Smooth muscle cell (in vitro differentiated cells): ENCODE results near the gene HES4. TPM values are rescaled to one million over a fixed set of nuclear protein-coding genes. Genes with fewer than 3 reads are reported as not detected.

ENCODE experiments used
- DNase-seq: peaks from one replicate; lab custom pipeline; 2025; ENCODE audit not compliant: unreplicated experiment; lab: John Stamatoyannopoulos, UW
- H2AFZ ChIP-seq: fragments of 200-600 bp; sonication (generic); 2 replicates; pipeline ENCODE4 v1.6.0; 2016; ENCODE audit warnings: antibody characterized with exemption, low read depth, mild to moderate bottlenecking
- H3F3A ChIP-seq: fragments of 200-600 bp; sonication (generic); 2 replicates; pipeline ENCODE4 v1.6.0; 2017; ENCODE audit warnings: antibody characterized with exemption, low read depth
- H3K27ac ChIP-seq: fragments of 200-600 bp; sonication (generic); 2 replicates; pipeline ENCODE4 v1.5.1; 2016; ENCODE audit warnings: low read depth, mild to moderate bottlenecking
- H3K27me3 ChIP-seq: fragments of 200-600 bp; sonication (generic); 2 replicates; pipeline ENCODE4 v1.6.1; 2016; ENCODE audit warnings: low read depth, mild to moderate bottlenecking
- H3K36me3 ChIP-seq: fragments of 200-600 bp; sonication (generic); 2 replicates; pipeline ENCODE4 v1.5.1; 2016; ENCODE audit warnings: low read depth
- H3K4me1 ChIP-seq: fragments of 200-600 bp; sonication (generic); 2 replicates; pipeline ENCODE4 v1.5.1; 2016; ENCODE audit warnings: low read depth
- H3K4me2 ChIP-seq: fragments of 200-600 bp; sonication (generic); 2 replicates; pipeline ENCODE4 v1.6.0; 2016; ENCODE audit warnings: mild to moderate bottlenecking
- H3K4me3 ChIP-seq: fragments of 200-600 bp; sonication (generic); 2 replicates; pipeline ENCODE4 v1.5.1; 2016; ENCODE audit warnings: mild to moderate bottlenecking
- H3K79me2 ChIP-seq: fragments of 200-600 bp; sonication (generic); 2 replicates; pipeline ENCODE4 v1.6.0; 2016; ENCODE audit warnings: low read depth, mild to moderate bottlenecking
- H3K9ac ChIP-seq: fragments of 200-600 bp; sonication (generic); 2 replicates; pipeline ENCODE4 v1.6.0; 2016; ENCODE audit warnings: low read depth
- H3K9me3 ChIP-seq: fragments of 200-600 bp; sonication (generic); replicated peaks from 2 replicates; pipeline ENCODE4 v1.5.1; 2016; ENCODE audit warnings: low read depth
- H4K20me1 ChIP-seq: fragments of 200-600 bp; sonication (generic); 2 replicates; pipeline ENCODE4 v1.6.0; 2016; ENCODE audit warnings: low read depth
- WGBS: methylation state at CpG from one replicate; pipeline ENCODE4 v1.1.7; 2016; ENCODE audit warnings: low lambda C conversion rate; 5-methylcytosine and 5-hydroxymethylcytosine counted together
- polyA plus RNA-seq: library from polyadenylated mRNA; unstranded; fragments of >200 nt; fragmentation: Nextera tagmentation; extraction: Ambion mirVana; gene quantifications from 2 replicates; pipeline ENCODE4 v1.2.1, GENCODE V29; 2016
- total RNA-seq: library from RNA; depleted of rRNA; stranded (reverse); fragments of >200 nt; gene quantifications from 2 replicates; pipeline ENCODE4 v1.2.3, GENCODE V29; 2014
- TF ChIP-seq, protein P1 (sequence below): fragments of 200-600 bp; sonication (generic); IDR thresholded peaks from 2 replicates; pipeline ENCODE4 v1.5.1; 2017; ENCODE audit warnings: borderline replicate concordance, mild to moderate bottlenecking, antibody characterized with exemption; ENCODE audit not compliant: insufficient read depth, poor library complexity, severe bottlenecking

The HES4 gene
- total and polyA plus RNA-seq, 2 experiments from 2014 or later, result 57.0 to 72.0 TPM

- Histone ChIP-seq H3K27ac (no peak overlapping the region), H3K9me3 (no peaks in the 10 kb centered on the region), H3K79me2 (no peaks in the 10 kb centered on the region), H2AFZ (no peak overlapping the region), H3K27me3 (peaks cover 15% of the 10 kb centered on the region), H3K36me3 (no peaks in the 10 kb centered on the region), H3K9ac (no peak overlapping the region), H3K4me3 (peak overlapping the region; percentile 47), H3K4me2 (peak overlapping the region; percentile 90), H3K4me1 (no peaks in the 10 kb centered on the region), H3F3A (no peaks in the 10 kb centered on the region), H4K20me1 (no peaks in the 10 kb centered on the region)
- TF ChIP-seq, protein P1, sequence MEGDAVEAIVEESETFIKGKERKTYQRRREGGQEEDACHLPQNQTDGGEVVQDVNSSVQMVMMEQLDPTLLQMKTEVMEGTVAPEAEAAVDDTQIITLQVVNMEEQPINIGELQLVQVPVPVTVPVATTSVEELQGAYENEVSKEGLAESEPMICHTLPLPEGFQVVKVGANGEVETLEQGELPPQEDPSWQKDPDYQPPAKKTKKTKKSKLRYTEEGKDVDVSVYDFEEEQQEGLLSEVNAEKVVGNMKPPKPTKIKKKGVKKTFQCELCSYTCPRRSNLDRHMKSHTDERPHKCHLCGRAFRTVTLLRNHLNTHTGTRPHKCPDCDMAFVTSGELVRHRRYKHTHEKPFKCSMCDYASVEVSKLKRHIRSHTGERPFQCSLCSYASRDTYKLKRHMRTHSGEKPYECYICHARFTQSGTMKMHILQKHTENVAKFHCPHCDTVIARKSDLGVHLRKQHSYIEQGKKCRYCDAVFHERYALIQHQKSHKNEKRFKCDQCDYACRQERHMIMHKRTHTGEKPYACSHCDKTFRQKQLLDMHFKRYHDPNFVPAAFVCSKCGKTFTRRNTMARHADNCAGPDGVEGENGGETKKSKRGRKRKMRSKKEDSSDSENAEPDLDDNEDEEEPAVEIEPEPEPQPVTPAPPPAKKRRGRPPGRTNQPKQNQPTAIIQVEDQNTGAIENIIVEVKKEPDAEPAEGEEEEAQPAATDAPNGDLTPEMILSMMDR, result peak; percentile 90
- DNase-seq, result peak; percentile 40
- 39% methylated on average over 14 of the region's 29 CpGs for WGBS
Measured at GRCh38 chr1:983798-984475, 16.0 kb downstream of the HES4 start.

- Histone ChIP-seq H3K4me2 (no peak overlapping the region), H3K4me3 (no peak overlapping the region), H3K27ac (no peak overlapping the region), H3K4me1 (no peaks in the 10 kb centered on the region), H3K36me3 (no peaks in the 10 kb centered on the region), H3K9me3 (no peaks in the 10 kb centered on the region), H3K9ac (no peak overlapping the region), H3K27me3 (peaks cover 15% of the 10 kb centered on the region), H4K20me1 (no peaks in the 10 kb centered on the region), H2AFZ (no peak overlapping the region), H3F3A (no peaks in the 10 kb centered on the region), H3K79me2 (no peaks in the 10 kb centered on the region)
- TF ChIP-seq, protein P1, result no peak
- no peak for DNase-seq
- WGBS, result 88% methylated on average over 41 of the region's 43 CpGs
Measured at GRCh38 chr1:982765-983436, 17.0 kb downstream of the HES4 start.

GRCh38 chr1:981955-982558, 17.8 kb downstream of the HES4 start, which contains the start of gene PERM1:
PERM1 (minus strand) TSS chr1:982093; CDS start chr1:981029, 1,064 bp downstream.
- H3F3A ChIP-seq, result no peaks in the 10 kb centered on the region
- no peak for DNase-seq
- no peak within 1 kb of the TSS for H3K4me3 ChIP-seq
- H2AFZ ChIP-seq, result no peak within 1 kb of the TSS
- H3K79me2 ChIP-seq, result no peaks in the 10 kb centered on the region
- 87% methylated on average over 28 of the region's 28 CpGs for WGBS
- peaks cover 15% of the 10 kb centered on the region for H3K27me3 ChIP-seq
- no peak within 1 kb of the TSS for H3K4me2 ChIP-seq
- H3K27ac ChIP-seq, result no peak within 1 kb of the TSS
- no peaks in the 10 kb centered on the region for H3K36me3 ChIP-seq
- H3K4me1 ChIP-seq, result no peaks in the 10 kb centered on the region
- no peaks in the 10 kb centered on the region for H4K20me1 ChIP-seq
- H3K9ac ChIP-seq, result no peak within 1 kb of the TSS
- H3K9me3 ChIP-seq, result no peaks in the 10 kb centered on the region
- TF ChIP-seq, protein P1, result no peak
